SU-DHL-6 (cell line): Measurements from ENCODE around the gene TOX2.

Experiments used
- EZH2phosphoT487 ChIP-seq: fragments of 200-600 bp; sonication (generic), shearing (Covaris generic); conservative IDR thresholded peaks from 2 replicates; pipeline ENCODE4 v1.6.1; 2018; ENCODE audit warnings: mild to moderate bottlenecking, antibody characterized with exemption, low read length, moderate library complexity, mixed read lengths
- TF ChIP-seq, protein P1 (sequence below): fragments of 200-600 bp; sonication (generic); IDR thresholded peaks from one replicate; pipeline ENCODE4 v1.5.1; 2017; ENCODE audit warnings: antibody characterized with exemption, mild to moderate bottlenecking, low read length, moderate library complexity; ENCODE audit not compliant: insufficient read depth, poor library complexity, severe bottlenecking

GRCh38 chr20:43955062-43955749, 40.6 kb downstream of the TOX2 start:
- TF ChIP-seq, protein P1, sequence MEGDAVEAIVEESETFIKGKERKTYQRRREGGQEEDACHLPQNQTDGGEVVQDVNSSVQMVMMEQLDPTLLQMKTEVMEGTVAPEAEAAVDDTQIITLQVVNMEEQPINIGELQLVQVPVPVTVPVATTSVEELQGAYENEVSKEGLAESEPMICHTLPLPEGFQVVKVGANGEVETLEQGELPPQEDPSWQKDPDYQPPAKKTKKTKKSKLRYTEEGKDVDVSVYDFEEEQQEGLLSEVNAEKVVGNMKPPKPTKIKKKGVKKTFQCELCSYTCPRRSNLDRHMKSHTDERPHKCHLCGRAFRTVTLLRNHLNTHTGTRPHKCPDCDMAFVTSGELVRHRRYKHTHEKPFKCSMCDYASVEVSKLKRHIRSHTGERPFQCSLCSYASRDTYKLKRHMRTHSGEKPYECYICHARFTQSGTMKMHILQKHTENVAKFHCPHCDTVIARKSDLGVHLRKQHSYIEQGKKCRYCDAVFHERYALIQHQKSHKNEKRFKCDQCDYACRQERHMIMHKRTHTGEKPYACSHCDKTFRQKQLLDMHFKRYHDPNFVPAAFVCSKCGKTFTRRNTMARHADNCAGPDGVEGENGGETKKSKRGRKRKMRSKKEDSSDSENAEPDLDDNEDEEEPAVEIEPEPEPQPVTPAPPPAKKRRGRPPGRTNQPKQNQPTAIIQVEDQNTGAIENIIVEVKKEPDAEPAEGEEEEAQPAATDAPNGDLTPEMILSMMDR: no peak
- TF ChIP-seq EZH2phosphoT487: no peak
